IgD-negative memory B cell (primary cell): Measurements from ENCODE around the gene MGAT3. TPM values are rescaled to one million over a fixed set of nuclear protein-coding genes. Genes with fewer than 3 reads are reported as not detected.
A peak's percentile ranks its signal among the peaks of the same experiment; 100 is the strongest.

Source experiments
- H3K27ac Mint-ChIP-seq, 3 donors: one replicate each; pipeline ENCODE4 v1.8.0; 2020 to 2022; ENCODE audit warnings: mild to moderate bottlenecking in 3 of 3, mixed read lengths in 3 of 3, moderate library complexity in 1 of 3
- H3K27me3 Mint-ChIP-seq: one replicate; pipeline ENCODE4 v1.8.0; 2021; ENCODE audit warnings: mixed read lengths
- H3K36me3 Mint-ChIP-seq: one replicate; pipeline ENCODE4 v1.8.0; 2020; ENCODE audit warnings: mild to moderate bottlenecking, mixed read lengths
- H3K4me1 Mint-ChIP-seq, 3 donors: one replicate each; pipeline ENCODE4 v1.8.0; 2020 to 2022; ENCODE audit warnings: mixed read lengths in 3 of 3, mild to moderate bottlenecking in 1 of 3
- H3K4me3 Mint-ChIP-seq, 4 donors: one replicate each; pipeline ENCODE4 v1.8.0; 2020 to 2022; ENCODE audit warnings: mild to moderate bottlenecking in 4 of 4, mixed read lengths in 4 of 4, moderate library complexity in 3 of 4
- H3K9me3 Mint-ChIP-seq, 3 donors: one replicate each; pipeline ENCODE4 v1.8.0; 2020 to 2021; ENCODE audit warnings: mixed read lengths in 3 of 3, mild to moderate bottlenecking in 1 of 3
- polyA plus RNA-seq: library from polyadenylated mRNA; unstranded; fragments of 300-500 nt; fragmentation: Illumina TruSeq; gene quantifications from one replicate; pipeline ENCODE4 v1.2.3, GENCODE V29; 2021

The MGAT3 gene
- polyA plus RNA-seq, 1 donor from 2014 or later: 2.1 TPM

- H3K9me3 Mint-ChIP-seq: no peaks in the 10 kb centered on the region
- H3K4me3 Mint-ChIP-seq: no peak overlapping the region
- no peaks in the 10 kb centered on the region for H3K27me3 Mint-ChIP-seq
- no peak overlapping the region for H3K27ac Mint-ChIP-seq
- peaks cover 0 to 13% (median 4%) of the 10 kb centered on the region in 3 donors for H3K4me1 Mint-ChIP-seq
- peaks cover 1% of the 10 kb centered on the region for H3K36me3 Mint-ChIP-seq
Measured at GRCh38 chr22:39480557-39480956, 23.7 kb downstream of the MGAT3 start.

- peaks cover 0 to 9% (median 2%) of the 10 kb centered on the region in 3 donors for H3K4me1 Mint-ChIP-seq
- H3K27me3 Mint-ChIP-seq: no peaks in the 10 kb centered on the region
- peak overlapping the region in 1 of 3 donors; percentile 16 for H3K27ac Mint-ChIP-seq
- no peaks in the 10 kb centered on the region for H3K9me3 Mint-ChIP-seq
- H3K36me3 Mint-ChIP-seq: peaks cover 1% of the 10 kb centered on the region
- no peak overlapping the region for H3K4me3 Mint-ChIP-seq
Measured at GRCh38 chr22:39481054-39481453, 24.2 kb downstream of the MGAT3 start.

GRCh38 chr22:39481595-39481994, 24.8 kb downstream of the MGAT3 start:
- Mint-ChIP-seq H3K9me3 (no peaks in the 10 kb centered on the region), H3K27me3 (no peaks in the 10 kb centered on the region), H3K36me3 (peaks cover 1% of the 10 kb centered on the region), H3K27ac (peak overlapping the region in 1 of 3 donors; percentile 16), H3K4me3 (no peak overlapping the region), H3K4me1 (peaks cover 0 to 6% (median 2%) of the 10 kb centered on the region in 3 donors)

GRCh38 chr22:39482768-39483167, 26.0 kb downstream of the MGAT3 start:
- no peak overlapping the region for H3K27ac Mint-ChIP-seq
- no peak overlapping the region for H3K4me3 Mint-ChIP-seq
- H3K36me3 Mint-ChIP-seq: peaks cover 1% of the 10 kb centered on the region
- H3K9me3 Mint-ChIP-seq: no peaks in the 10 kb centered on the region
- peaks cover 0 to 5% (median 2%) of the 10 kb centered on the region in 3 donors for H3K4me1 Mint-ChIP-seq
- no peaks in the 10 kb centered on the region for H3K27me3 Mint-ChIP-seq

- H3K4me1 Mint-ChIP-seq: peaks cover 6 to 12% (median 6%) of the 10 kb centered on the region in 3 donors
- H3K9me3 Mint-ChIP-seq: no peaks in the 10 kb centered on the region
- H3K4me3 Mint-ChIP-seq: no peak overlapping the region
- peaks cover 3% of the 10 kb centered on the region for H3K36me3 Mint-ChIP-seq
- peak overlapping the region in 1 of 3 donors; percentile 28 for H3K27ac Mint-ChIP-seq
- H3K27me3 Mint-ChIP-seq: no peaks in the 10 kb centered on the region
Measured at GRCh38 chr22:39486951-39487825, 30.4 kb downstream of the MGAT3 start.

- Mint-ChIP-seq H3K9me3 (no peaks in the 10 kb centered on the region), H3K27ac (no peak overlapping the region), H3K4me1 (peaks cover 6 to 12% (median 6%) of the 10 kb centered on the region in 3 donors), H3K27me3 (no peaks in the 10 kb centered on the region), H3K36me3 (peaks cover 3% of the 10 kb centered on the region), H3K4me3 (no peak overlapping the region)
Measured at GRCh38 chr22:39487826-39488520, 31.2 kb downstream of the MGAT3 start.

GRCh38 chr22:39488563-39489083, 31.8 kb downstream of the MGAT3 start:
- Mint-ChIP-seq H3K4me1 (peaks cover 10 to 16% (median 12%) of the 10 kb centered on the region in 3 donors), H3K4me3 (no peak overlapping the region), H3K27ac (peak overlapping the region in 1 of 3 donors; percentile 31), H3K27me3 (no peaks in the 10 kb centered on the region), H3K9me3 (no peaks in the 10 kb centered on the region), H3K36me3 (peaks cover 2% of the 10 kb centered on the region)

GRCh38 chr22:39489094-39490068, 32.6 kb downstream of the MGAT3 start:
- H3K27me3 Mint-ChIP-seq: no peaks in the 10 kb centered on the region
- H3K4me3 Mint-ChIP-seq: peak overlapping the region in 1 of 4 donors; percentile 59
- peak overlapping the region in 1 of 3 donors; percentile 76 for H3K27ac Mint-ChIP-seq
- H3K36me3 Mint-ChIP-seq: peaks cover 2% of the 10 kb centered on the region
- peaks cover 11 to 16% (median 12%) of the 10 kb centered on the region in 3 donors for H3K4me1 Mint-ChIP-seq
- no peaks in the 10 kb centered on the region for H3K9me3 Mint-ChIP-seq

GRCh38 chr22:39490135-39490798, 33.5 kb downstream of the MGAT3 start:
- peaks cover 11 to 15% (median 12%) of the 10 kb centered on the region in 3 donors for H3K4me1 Mint-ChIP-seq
- peak overlapping the region in 2 of 3 donors; percentile 2 to 90 for H3K27ac Mint-ChIP-seq
- H3K36me3 Mint-ChIP-seq: peaks cover 2% of the 10 kb centered on the region
- H3K27me3 Mint-ChIP-seq: no peaks in the 10 kb centered on the region
- H3K9me3 Mint-ChIP-seq: no peaks in the 10 kb centered on the region
- peak overlapping the region in 2 of 4 donors; percentile 40 to 59 for H3K4me3 Mint-ChIP-seq

- Mint-ChIP-seq H3K4me3 (no peak overlapping the region), H3K27me3 (no peaks in the 10 kb centered on the region), H3K4me1 (peaks cover 13 to 15% (median 13%) of the 10 kb centered on the region in 3 donors), H3K36me3 (peaks cover 2% of the 10 kb centered on the region), H3K9me3 (no peaks in the 10 kb centered on the region), H3K27ac (no peak overlapping the region)
Measured at GRCh38 chr22:39490966-39491680, 34.3 kb downstream of the MGAT3 start.

GRCh38 chr22:39491696-39492095, 34.9 kb downstream of the MGAT3 start:
- Mint-ChIP-seq H3K27me3 (no peaks in the 10 kb centered on the region), H3K4me1 (peaks cover 16 to 20% (median 17%) of the 10 kb centered on the region in 3 donors), H3K4me3 (no peak overlapping the region), H3K9me3 (no peaks in the 10 kb centered on the region), H3K36me3 (peaks cover 2% of the 10 kb centered on the region), H3K27ac (no peak overlapping the region)

GRCh38 chr22:39492186-39492585, 35.4 kb downstream of the MGAT3 start:
- Mint-ChIP-seq H3K27me3 (no peaks in the 10 kb centered on the region), H3K4me1 (peaks cover 16 to 21% (median 17%) of the 10 kb centered on the region in 3 donors), H3K4me3 (no peak overlapping the region), H3K9me3 (no peaks in the 10 kb centered on the region), H3K36me3 (peaks cover 2% of the 10 kb centered on the region), H3K27ac (no peak overlapping the region)

- no peaks in the 10 kb centered on the region for H3K36me3 Mint-ChIP-seq
Measured at GRCh38 chr22:39493759-39494158, 36.9 kb downstream of the MGAT3 start.

More at GRCh38 chr22:39493759-39494158, 36.9 kb downstream of the MGAT3 start:
- Mint-ChIP-seq H3K4me1 (peaks cover 16 to 23% (median 17%) of the 10 kb centered on the region in 3 donors), H3K9me3 (no peaks in the 10 kb centered on the region), H3K4me3 (peak overlapping the region in 1 of 4 donors; percentile 21), H3K27me3 (no peaks in the 10 kb centered on the region), H3K27ac (peak overlapping the region in 1 of 3 donors; percentile 9)
